CD4-positive, alpha-beta T cell treated with Interleukin-2 at 100 ng/mL for 4 hours (primary cell): ENCODE data around the gene SASH1.

Experiments used
- DNase-seq: peaks from one replicate; pipeline ENCODE4 v3.0.0-alpha.2; 2020; ENCODE audit warnings: low spot score

Gene SASH1

GRCh38 chr6:148404456-148405054 is 61.9 kb downstream of the SASH1 start:
- DNase-seq = no peak

GRCh38 chr6:148405894-148406293 is 63.3 kb downstream of the SASH1 start:
- no peak for DNase-seq

- no peak for DNase-seq
Measured at GRCh38 chr6:148406579-148407371, 64.1 kb downstream of the SASH1 start.

- no peak for DNase-seq
Measured at GRCh38 chr6:148407372-148407771, 64.7 kb downstream of the SASH1 start.

- DNase-seq = no peak
Measured at GRCh38 chr6:148413321-148414091, 70.9 kb downstream of the SASH1 start.

- no peak for DNase-seq
Measured at GRCh38 chr6:148414092-148414489, 71.5 kb downstream of the SASH1 start.

GRCh38 chr6:148414836-148415235 is 72.2 kb downstream of the SASH1 start:
- DNase-seq = no peak

GRCh38 chr6:148415511-148416260 is 73.0 kb downstream of the SASH1 start:
- no peak for DNase-seq

GRCh38 chr6:148416330-148416965 is 73.8 kb downstream of the SASH1 start:
- DNase-seq = no peak

GRCh38 chr6:148417045-148417444 is 74.4 kb downstream of the SASH1 start:
- DNase-seq = no peak

- no peak for DNase-seq
Measured at GRCh38 chr6:148419430-148419829, 76.8 kb downstream of the SASH1 start.

GRCh38 chr6:148422085-148422484 is 79.4 kb downstream of the SASH1 start:
- no peak for DNase-seq

GRCh38 chr6:148423133-148423532 is 80.5 kb downstream of the SASH1 start:
- DNase-seq = no peak

- DNase-seq = no peak
Measured at GRCh38 chr6:148423601-148424270, 81.1 kb downstream of the SASH1 start.

GRCh38 chr6:148425443-148425842 is 82.8 kb downstream of the SASH1 start:
- no peak for DNase-seq

GRCh38 chr6:148426317-148426977 is 83.8 kb downstream of the SASH1 start:
- DNase-seq = no peak

GRCh38 chr6:148427333-148427732 is 84.7 kb downstream of the SASH1 start:
- DNase-seq = no peak

- DNase-seq = no peak
Measured at GRCh38 chr6:148429423-148429822, 86.8 kb downstream of the SASH1 start.

- no peak for DNase-seq
Measured at GRCh38 chr6:148430897-148431296, 88.3 kb downstream of the SASH1 start.

- DNase-seq = no peak
Measured at GRCh38 chr6:148431413-148431812, 88.8 kb downstream of the SASH1 start.

- DNase-seq = no peak
Measured at GRCh38 chr6:148431840-148432239, 89.2 kb downstream of the SASH1 start.
